IPS-15b (cell line): ENCODE results near the gene TERT.

Experiments used
- H3K27me3 ChIP-seq: one replicate; pipeline ENCODE4 v1.6.1; 2013; ENCODE audit warnings: low read length; ENCODE audit not compliant: control insufficient read depth, insufficient read depth
- H3K36me3 ChIP-seq: one replicate; pipeline ENCODE4 v1.6.1; 2013; ENCODE audit warnings: low read length; ENCODE audit not compliant: control insufficient read depth, insufficient read depth
- H3K4me1 ChIP-seq: one replicate; pipeline ENCODE4 v1.6.1; 2013; ENCODE audit warnings: mild to moderate bottlenecking, low read length; ENCODE audit not compliant: control insufficient read depth, insufficient read depth
- H3K4me3 ChIP-seq: one replicate; pipeline ENCODE4 v1.5.1; 2013; ENCODE audit warnings: low read depth, low read length
- H3K9ac ChIP-seq: one replicate; pipeline ENCODE4 v1.6.1; 2013; ENCODE audit warnings: low read depth, mild to moderate bottlenecking, low read length
- H3K9me3 ChIP-seq: one replicate; pipeline ENCODE4 v1.6.1; 2013; ENCODE audit warnings: mild to moderate bottlenecking, low read length; ENCODE audit not compliant: control insufficient read depth, insufficient read depth

Gene TERT

DNA sequence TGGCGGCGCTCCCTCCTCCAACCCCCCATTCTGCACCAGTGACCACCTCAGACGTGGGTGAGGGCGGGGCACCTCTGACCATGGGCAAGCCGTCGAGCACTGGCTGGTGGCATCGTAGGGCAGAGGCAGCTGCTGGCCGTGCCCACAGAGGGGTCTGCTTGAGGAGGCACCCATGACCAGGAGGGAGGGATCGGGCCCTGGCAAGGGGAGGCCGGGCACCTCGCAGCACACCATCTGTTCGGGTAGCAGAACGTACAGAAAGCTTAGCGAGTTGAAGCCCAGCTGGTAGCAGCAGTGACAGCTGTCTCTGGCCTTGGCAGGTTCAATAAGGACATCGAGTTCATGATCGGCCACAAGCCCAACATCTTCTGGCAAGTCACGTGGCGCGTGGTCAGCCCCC lies 74.0 kb downstream of the TERT start:
- Histone ChIP-seq H3K9ac (no peak overlapping the region), H3K4me3 (no peak overlapping the region), H3K4me1 (no peaks in the 10 kb centered on the region), H3K27me3 (no peaks in the 10 kb centered on the region), H3K9me3 (no peaks in the 10 kb centered on the region), H3K36me3 (no peaks in the 10 kb centered on the region)

DNA sequence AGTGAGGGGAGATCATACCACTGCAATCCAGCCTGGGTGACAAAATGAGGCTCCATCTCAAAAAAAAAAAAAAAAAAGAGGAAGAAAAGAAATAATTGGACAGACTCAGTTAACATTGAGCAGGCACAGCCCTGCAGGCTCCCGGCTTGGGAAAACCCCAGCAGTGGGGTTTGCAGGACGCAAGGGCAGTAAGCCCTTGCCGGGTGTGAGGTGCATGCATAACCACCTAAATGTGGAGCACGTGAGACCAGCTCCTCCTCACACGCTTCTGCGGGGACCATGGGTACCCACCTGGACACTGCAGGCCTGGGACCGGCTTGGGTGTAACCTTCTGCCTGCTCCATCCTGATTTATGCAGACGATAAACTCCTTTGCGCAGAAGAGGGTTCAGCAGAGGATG lies 74.5 kb downstream of the TERT start:
- H3K4me1 ChIP-seq: no peaks in the 10 kb centered on the region
- H3K27me3 ChIP-seq: no peaks in the 10 kb centered on the region
- H3K36me3 ChIP-seq: no peaks in the 10 kb centered on the region
- no peak overlapping the region for H3K4me3 ChIP-seq
- H3K9ac ChIP-seq: no peak overlapping the region
- no peaks in the 10 kb centered on the region for H3K9me3 ChIP-seq

- no peak overlapping the region for H3K4me3 ChIP-seq
- H3K9me3 ChIP-seq: no peaks in the 10 kb centered on the region
- H3K36me3 ChIP-seq: no peaks in the 10 kb centered on the region
- no peaks in the 10 kb centered on the region for H3K27me3 ChIP-seq
- no peak overlapping the region for H3K9ac ChIP-seq
- H3K4me1 ChIP-seq: no peaks in the 10 kb centered on the region
Observed at GRCh38 chr5:1219768-1220100, 75.1 kb downstream of the TERT start.

GRCh38 chr5:1219098-1219767 lies 75.6 kb downstream of the TERT start:
- Histone ChIP-seq H3K4me1 (no peaks in the 10 kb centered on the region), H3K9me3 (no peaks in the 10 kb centered on the region), H3K27me3 (no peaks in the 10 kb centered on the region), H3K4me3 (no peak overlapping the region), H3K9ac (no peak overlapping the region), H3K36me3 (no peaks in the 10 kb centered on the region)

- no peaks in the 10 kb centered on the region for H3K36me3 ChIP-seq
- no peaks in the 10 kb centered on the region for H3K27me3 ChIP-seq
Observed at GRCh38 chr5:1218351-1219080, 76.4 kb downstream of the TERT start.

DNA sequence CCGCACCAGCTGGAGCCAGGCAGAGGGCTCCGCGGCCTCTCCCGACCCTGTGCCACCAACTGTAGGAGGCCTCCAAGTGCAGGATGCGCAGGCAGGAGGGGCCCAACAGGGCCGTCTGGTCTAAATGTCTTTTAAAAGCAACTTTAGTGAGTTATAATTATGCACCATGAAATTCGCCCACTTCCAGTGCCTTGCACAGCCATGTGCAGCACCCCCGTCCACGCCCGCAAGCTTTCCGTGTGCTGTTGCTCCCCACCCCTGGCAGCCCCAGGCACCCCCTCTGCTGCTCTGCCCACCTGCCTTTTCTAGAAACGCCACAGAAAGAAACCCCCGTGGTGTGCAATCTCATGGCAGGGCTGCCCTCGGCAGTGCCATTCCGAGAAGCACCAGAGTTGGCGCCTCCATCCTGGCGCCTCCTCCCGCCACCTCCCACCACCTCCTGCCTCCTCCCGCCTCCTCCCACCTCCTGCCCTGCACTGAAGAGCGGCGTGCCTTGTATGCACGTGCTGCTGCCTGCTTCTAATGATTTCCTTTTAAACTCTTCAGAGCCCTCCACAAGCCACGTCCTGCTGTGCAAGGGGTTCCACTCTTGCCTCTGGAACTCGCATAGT lies 77.2 kb downstream of the TERT start:
- Histone ChIP-seq H3K36me3 (no peaks in the 10 kb centered on the region), H3K9ac (no peak overlapping the region), H3K27me3 (no peaks in the 10 kb centered on the region), H3K9me3 (no peaks in the 10 kb centered on the region), H3K4me3 (no peak overlapping the region), H3K4me1 (no peaks in the 10 kb centered on the region)

More at GRCh38 chr5:1218351-1219080, 76.4 kb downstream of the TERT start:
- Histone ChIP-seq H3K9ac (no peak overlapping the region), H3K9me3 (no peaks in the 10 kb centered on the region), H3K4me1 (no peaks in the 10 kb centered on the region), H3K4me3 (no peak overlapping the region)

- no peaks in the 10 kb centered on the region for H3K36me3 ChIP-seq
- H3K4me1 ChIP-seq: no peaks in the 10 kb centered on the region
- H3K9ac ChIP-seq: no peak overlapping the region
- H3K4me3 ChIP-seq: no peak overlapping the region
- H3K27me3 ChIP-seq: no peaks in the 10 kb centered on the region
- no peaks in the 10 kb centered on the region for H3K9me3 ChIP-seq
Observed at GRCh38 chr5:1216918-1217295, 78.0 kb downstream of the TERT start.

- Histone ChIP-seq H3K9me3 (no peaks in the 10 kb centered on the region), H3K4me3 (no peak overlapping the region), H3K27me3 (no peaks in the 10 kb centered on the region), H3K36me3 (no peaks in the 10 kb centered on the region), H3K4me1 (no peaks in the 10 kb centered on the region), H3K9ac (no peak overlapping the region)
Observed at GRCh38 chr5:1216211-1216917, 78.5 kb downstream of the TERT start.

DNA sequence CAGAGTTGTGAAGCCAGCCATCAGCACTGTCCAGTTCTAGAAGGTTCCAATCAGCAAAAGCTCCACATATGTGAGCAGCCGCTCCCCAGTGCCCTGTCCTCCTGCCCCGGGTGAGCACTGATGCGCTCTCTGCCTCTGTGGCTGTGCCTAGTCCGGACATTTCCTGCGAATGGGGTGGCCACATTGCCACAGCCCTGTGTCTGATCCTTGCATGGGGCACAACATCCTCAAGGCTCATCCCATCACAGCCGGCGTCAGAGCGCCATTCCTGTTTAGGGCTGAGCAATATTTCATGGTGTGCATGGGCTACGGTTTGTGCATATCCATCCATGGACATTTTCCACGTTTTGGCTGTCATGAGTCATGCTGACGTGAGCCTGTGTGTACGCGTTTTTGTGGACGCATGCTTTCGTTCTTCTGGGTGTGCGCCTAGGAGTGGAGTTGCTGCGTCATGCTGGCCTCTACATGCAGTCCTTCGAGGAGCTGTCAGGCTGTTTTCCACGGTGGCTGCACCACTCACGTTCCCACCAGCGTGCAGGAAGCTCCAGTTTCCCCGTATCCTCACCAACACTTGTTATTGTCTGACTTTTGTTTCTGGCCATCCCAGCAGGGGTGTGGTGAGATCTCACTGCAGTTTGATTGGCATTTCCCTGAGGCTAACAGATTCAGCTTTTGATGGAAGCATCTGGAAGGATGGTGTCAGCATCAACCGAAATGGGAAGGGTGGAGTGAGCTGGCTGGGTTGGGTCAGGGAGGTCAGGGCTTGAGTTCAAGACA lies 79.4 kb downstream of the TERT start:
- Histone ChIP-seq H3K9ac (no peak overlapping the region), H3K4me1 (no peaks in the 10 kb centered on the region), H3K9me3 (no peaks in the 10 kb centered on the region), H3K36me3 (no peaks in the 10 kb centered on the region), H3K27me3 (no peaks in the 10 kb centered on the region), H3K4me3 (no peak overlapping the region)

DNA sequence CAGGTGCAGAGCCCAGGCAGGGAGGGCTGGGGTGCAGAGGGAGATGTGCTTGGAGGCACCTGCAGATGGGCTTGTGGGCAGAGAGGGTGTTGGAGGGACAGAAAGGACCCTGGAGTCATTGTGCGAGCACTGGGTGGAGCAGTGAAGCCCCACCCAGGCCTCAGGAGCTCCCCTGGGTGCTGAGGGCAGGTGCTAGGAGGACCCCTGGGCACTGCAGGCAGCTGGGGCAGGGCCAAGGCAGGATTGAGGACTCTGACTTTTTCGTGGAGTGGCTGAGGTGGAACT lies 80.0 kb downstream of the TERT start:
- Histone ChIP-seq H3K36me3 (no peaks in the 10 kb centered on the region), H3K4me1 (no peaks in the 10 kb centered on the region), H3K4me3 (no peak overlapping the region), H3K9ac (no peak overlapping the region), H3K27me3 (no peaks in the 10 kb centered on the region), H3K9me3 (no peaks in the 10 kb centered on the region)

- Histone ChIP-seq H3K36me3 (no peaks in the 10 kb centered on the region), H3K27me3 (no peaks in the 10 kb centered on the region), H3K9ac (no peak overlapping the region), H3K4me1 (no peaks in the 10 kb centered on the region), H3K4me3 (no peak overlapping the region), H3K9me3 (no peaks in the 10 kb centered on the region)
Observed at GRCh38 chr5:1214163-1214935, 80.5 kb downstream of the TERT start.
